Measurements from ENCODE around the gene CTAG1B. TPM values are rescaled to one million over a fixed set of nuclear protein-coding genes. Genes with fewer than 3 reads are reported as not detected.
"Not testable (repeated sequence)": the region's sequence is repeated elsewhere in the genome, so short reads cannot be mapped to it uniquely, and the experiment has no call there.

Gene CTAG1B
- total and polyA plus RNA-seq, 2 donors (not counting 1 experiment from before 2014, with no cell fraction given), result not detected

- not testable (repeated sequence) for H3K79me2 ChIP-seq (ENCODE audit: control insufficient read depth, insufficient read depth, low read length); H3K27me3 ChIP-seq (ENCODE audit: control insufficient read depth, insufficient read depth, low read length); DNase-seq (ENCODE audit: low read depth in 2 of 2); H3K36me3 ChIP-seq (ENCODE audit: control insufficient read depth, insufficient read depth, low read length); H3K9ac ChIP-seq (ENCODE audit: insufficient read depth, low read length); H3K4me1 ChIP-seq (ENCODE audit: control insufficient read depth, extremely low read depth, insufficient read depth, low read length); H4K20me1 ChIP-seq (ENCODE audit: control insufficient read depth, extremely low read depth, insufficient read depth, low read length); H3K4me3 ChIP-seq (replicated peaks in 1 of 4; ENCODE audit: control extremely low read depth in 1 of 4, insufficient read depth in 1 of 4, low read depth in 3 of 4, low read length in 4 of 4); H2AFZ ChIP-seq (ENCODE audit: low read length); H3K4me2 ChIP-seq (ENCODE audit: extremely low read depth, insufficient read depth, low read length); H3K27ac ChIP-seq (ENCODE audit: insufficient read depth, low read length); H3K9me3 ChIP-seq (ENCODE audit: control insufficient read depth, insufficient read depth, low read depth, low read length)
Observed at GRCh38 chrX:154607976-154608375, 11.1 kb downstream of the CTAG1B start.

GRCh38 chrX:154607370-154607769 is 11.7 kb downstream of the CTAG1B start:
- Histone ChIP-seq H3K9ac (ENCODE audit: insufficient read depth, low read length) (no peak overlapping the region), H3K27me3 (ENCODE audit: control insufficient read depth, insufficient read depth, low read length) (no peaks in the 10 kb centered on the region), H3K27ac (ENCODE audit: insufficient read depth, low read length) (no peak overlapping the region), H3K36me3 (ENCODE audit: control insufficient read depth, insufficient read depth, low read length) (no peaks in the 10 kb centered on the region), H3K4me3 (replicated peaks in 1 of 4; ENCODE audit: control extremely low read depth in 1 of 4, insufficient read depth in 1 of 4, low read depth in 3 of 4, low read length in 4 of 4) (no peak overlapping the region), H3K9me3 (ENCODE audit: control insufficient read depth, insufficient read depth, low read depth, low read length) (no peaks in the 10 kb centered on the region), H3K4me1 (ENCODE audit: control insufficient read depth, extremely low read depth, insufficient read depth, low read length) (no peaks in the 10 kb centered on the region), H2AFZ (ENCODE audit: low read length) (no peak overlapping the region), H3K4me2 (ENCODE audit: extremely low read depth, insufficient read depth, low read length) (no peak overlapping the region), H4K20me1 (ENCODE audit: control insufficient read depth, extremely low read depth, insufficient read depth, low read length) (no peaks in the 10 kb centered on the region), H3K79me2 (ENCODE audit: control insufficient read depth, insufficient read depth, low read length) (no peaks in the 10 kb centered on the region)
- no peak for TF ChIP-seq CTCF (conservative IDR thresholded peaks at IDR 0.05 in 1 of 2, IDR thresholded peaks at IDR 0.05 in 1 of 2; ENCODE audit: low read depth in 1 of 2, low read length in 2 of 2)
- TF ChIP-seq EZH2 (IDR thresholded peaks at IDR 0.05; ENCODE audit: low read length, missing control alignments), result no peak
- no peak for DNase-seq (ENCODE audit: low read depth in 2 of 2)

GRCh38 chrX:154605566-154605965 is 13.5 kb downstream of the CTAG1B start:
- Histone ChIP-seq H3K4me3 (replicated peaks in 1 of 4; ENCODE audit: control extremely low read depth in 1 of 4, insufficient read depth in 1 of 4, low read depth in 3 of 4, low read length in 4 of 4) (no peak overlapping the region), H3K9me3 (ENCODE audit: control insufficient read depth, insufficient read depth, low read depth, low read length) (no peaks in the 10 kb centered on the region), H3K27ac (ENCODE audit: insufficient read depth, low read length) (no peak overlapping the region), H3K36me3 (ENCODE audit: control insufficient read depth, insufficient read depth, low read length) (no peaks in the 10 kb centered on the region), H2AFZ (ENCODE audit: low read length) (no peak overlapping the region), H3K4me1 (ENCODE audit: control insufficient read depth, extremely low read depth, insufficient read depth, low read length) (no peaks in the 10 kb centered on the region), H3K27me3 (ENCODE audit: control insufficient read depth, insufficient read depth, low read length) (no peaks in the 10 kb centered on the region), H4K20me1 (ENCODE audit: control insufficient read depth, extremely low read depth, insufficient read depth, low read length) (no peaks in the 10 kb centered on the region), H3K79me2 (ENCODE audit: control insufficient read depth, insufficient read depth, low read length) (no peaks in the 10 kb centered on the region), H3K9ac (ENCODE audit: insufficient read depth, low read length) (no peak overlapping the region), H3K4me2 (ENCODE audit: extremely low read depth, insufficient read depth, low read length) (no peak overlapping the region)
- DNase-seq (ENCODE audit: low read depth in 2 of 2), result no peak
- TF ChIP-seq EZH2 (IDR thresholded peaks at IDR 0.05; ENCODE audit: low read length, missing control alignments), result no peak
- TF ChIP-seq CTCF (conservative IDR thresholded peaks at IDR 0.05 in 1 of 2, IDR thresholded peaks at IDR 0.05 in 1 of 2; ENCODE audit: low read depth in 1 of 2, low read length in 2 of 2), result no peak
